Activated CD4-positive, alpha-beta T cell treated with anti-CD3 and anti-CD28 coated beads, Interleukin-2, amount 50 U/mL, for 16 hours (primary cell): ENCODE data around the gene NSG2.
"Not testable (repeated sequence)": the region's sequence is repeated elsewhere in the genome, so short reads cannot be mapped to it uniquely, and the experiment has no call there.

ENCODE experiments used
- DNase-seq: peaks from one replicate; pipeline ENCODE4 v3.0.0-alpha.2; 2020

NSG2 gene

DNA sequence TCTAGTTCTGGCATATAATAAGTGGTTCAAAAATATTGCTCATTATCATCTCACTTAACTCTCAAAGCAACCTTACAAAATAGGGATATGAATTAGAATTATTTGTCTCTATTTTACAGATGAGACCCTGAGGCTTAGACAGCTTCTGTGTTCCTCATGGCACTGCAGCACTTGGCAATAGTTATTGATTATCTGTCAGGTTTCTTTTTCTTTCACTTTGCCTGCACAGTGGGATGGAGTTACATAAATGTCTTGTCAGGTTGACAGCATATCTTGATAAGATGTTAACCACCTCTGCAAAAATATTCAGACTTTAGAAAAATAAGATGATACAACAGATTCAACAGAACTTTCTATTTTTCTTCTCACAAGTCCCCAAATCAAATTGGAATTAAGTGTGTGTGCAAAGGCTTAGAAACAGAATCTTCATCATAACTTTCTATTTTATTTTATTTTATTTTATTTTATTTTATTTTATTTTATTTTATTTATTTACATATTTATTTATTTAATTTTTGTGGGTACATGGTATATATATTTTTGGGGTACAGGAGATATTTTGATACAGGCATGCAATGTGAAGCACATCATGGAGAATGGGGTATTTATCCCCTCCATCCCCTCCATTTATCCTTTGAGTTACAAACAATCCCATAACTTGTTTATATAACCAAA is 17.7 kb downstream of the NSG2 start:
- no peak for DNase-seq

DNA sequence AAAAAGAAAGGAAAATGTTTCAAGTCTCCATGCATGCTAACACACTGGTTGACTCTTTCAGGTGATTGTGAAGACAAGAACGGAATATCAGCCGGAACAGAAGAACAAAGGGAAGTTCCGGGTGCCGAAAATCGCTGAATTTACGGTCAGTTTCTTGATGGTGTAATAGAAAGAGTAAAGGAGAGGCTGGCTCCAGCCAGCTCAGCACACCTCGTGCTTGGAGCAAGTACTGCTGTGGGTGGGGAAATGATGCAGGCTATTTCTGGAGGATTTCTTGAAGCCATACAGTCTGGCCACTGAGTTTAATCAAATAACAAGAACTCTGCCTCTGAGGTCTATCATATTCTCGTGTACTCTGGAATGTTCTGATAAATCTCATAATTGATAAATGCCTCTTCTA is 18.7 kb downstream of the NSG2 start:
- no peak for DNase-seq

GRCh38 chr5:174065528-174066197 is 20.2 kb downstream of the NSG2 start:
- no peak for DNase-seq

DNA sequence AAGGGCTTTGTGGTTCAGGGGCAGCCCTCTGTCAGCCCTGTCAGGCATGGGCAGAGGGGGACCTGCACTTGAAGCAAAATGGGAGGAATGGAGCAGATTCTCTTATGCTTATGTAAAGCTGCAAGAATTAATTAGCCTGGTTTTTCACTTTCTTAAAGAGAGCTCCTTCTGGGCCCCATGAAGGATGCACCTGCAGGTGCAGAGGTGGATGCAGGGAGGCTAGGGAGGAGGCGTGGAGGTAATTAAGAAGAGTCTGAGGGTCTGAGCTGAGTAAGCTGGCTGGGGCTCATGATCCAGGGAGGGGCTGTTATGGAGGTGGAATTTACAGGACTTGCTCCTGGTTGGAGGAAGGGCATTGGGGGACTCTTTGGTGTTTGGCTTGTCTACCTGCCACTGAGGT is 22.0 kb downstream of the NSG2 start:
- DNase-seq, result no peak

DNA sequence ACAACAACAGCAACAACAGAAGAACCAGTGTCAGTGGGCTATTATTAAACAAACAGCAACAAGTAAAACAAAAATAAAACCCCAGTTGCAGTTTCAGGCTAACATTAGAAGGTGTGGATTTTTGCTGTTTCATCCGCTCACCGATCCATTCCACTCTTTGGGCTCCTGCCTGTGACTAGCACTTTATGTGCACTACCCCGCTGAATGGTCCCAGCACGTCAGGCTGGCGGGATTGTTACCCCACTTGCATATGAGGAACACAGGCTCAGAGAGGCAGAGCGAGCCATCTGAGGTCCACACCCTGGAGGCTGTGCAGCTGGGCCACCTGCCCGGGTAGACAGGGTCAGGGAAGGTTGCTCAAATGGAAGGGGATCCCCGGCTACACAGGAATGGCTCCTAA is 26.0 kb downstream of the NSG2 start:
- no peak for DNase-seq

DNA sequence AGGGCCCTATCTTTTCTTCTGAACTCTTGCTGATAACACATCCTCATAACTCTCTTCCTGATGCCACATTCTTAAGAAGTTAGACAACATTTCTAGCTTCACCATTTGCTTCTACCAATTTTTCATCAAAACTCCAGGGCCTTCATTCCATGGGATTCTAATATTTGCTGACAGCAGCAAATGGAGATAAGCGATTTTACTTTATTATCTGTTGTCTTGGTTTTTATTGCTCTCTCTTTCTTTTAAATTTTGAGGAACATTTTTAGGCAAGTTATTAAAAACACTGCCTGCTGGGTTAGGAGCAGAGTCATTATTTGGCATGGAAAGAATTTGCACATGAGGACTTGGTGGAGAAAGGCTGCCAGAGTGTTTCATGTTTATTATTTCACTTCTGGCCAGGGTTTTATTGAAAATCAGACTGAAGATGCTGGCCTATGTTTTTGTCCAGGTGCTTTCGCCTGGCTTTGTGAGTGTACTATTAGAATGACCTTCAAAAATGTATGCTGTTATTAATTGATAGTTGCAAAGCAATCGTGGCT is 27.7 kb downstream of the NSG2 start:
- no peak for DNase-seq

DNA sequence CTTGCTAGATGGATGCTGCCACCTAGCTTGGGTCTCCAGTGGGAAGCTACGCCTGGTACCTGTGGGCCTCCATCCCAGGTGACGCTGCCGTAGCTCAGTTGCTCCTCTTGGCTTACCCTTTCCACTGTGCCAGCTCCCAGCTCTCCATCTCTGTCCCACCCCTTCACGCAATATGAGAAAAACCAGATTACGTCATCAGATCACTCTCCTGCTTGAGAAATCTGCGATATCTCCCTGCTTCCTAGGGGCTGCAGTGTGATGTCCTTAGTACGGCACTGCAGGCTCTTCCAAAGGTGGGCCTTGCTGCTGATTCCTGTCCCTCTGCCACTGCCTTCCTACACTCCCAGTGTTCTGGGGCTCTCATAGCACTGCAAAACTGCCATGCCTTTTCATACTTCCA is 28.9 kb downstream of the NSG2 start:
- no peak for DNase-seq

- no peak for DNase-seq
Observed at GRCh38 chr5:174078416-174078815, 32.9 kb downstream of the NSG2 start.

DNA sequence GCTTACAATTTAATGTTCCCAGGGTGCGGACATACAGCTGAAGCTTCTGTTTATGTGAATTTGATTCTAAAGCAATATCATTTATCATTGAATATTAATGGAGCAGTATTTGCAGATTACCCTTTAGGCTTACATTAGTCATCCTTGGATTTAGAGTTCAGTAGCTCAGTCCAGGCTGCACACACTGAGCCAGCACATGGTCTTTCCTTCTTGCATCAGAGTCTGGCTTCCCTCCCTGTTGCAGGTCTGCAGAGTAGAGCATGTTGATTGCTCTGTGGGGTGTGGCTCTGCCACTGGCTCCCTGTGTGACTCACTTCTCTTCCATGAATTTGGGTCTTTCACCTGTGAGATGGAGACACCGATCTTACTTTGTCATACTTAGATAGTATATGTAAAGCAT is 36.8 kb downstream of the NSG2 start:
- DNase-seq, result no peak

DNA sequence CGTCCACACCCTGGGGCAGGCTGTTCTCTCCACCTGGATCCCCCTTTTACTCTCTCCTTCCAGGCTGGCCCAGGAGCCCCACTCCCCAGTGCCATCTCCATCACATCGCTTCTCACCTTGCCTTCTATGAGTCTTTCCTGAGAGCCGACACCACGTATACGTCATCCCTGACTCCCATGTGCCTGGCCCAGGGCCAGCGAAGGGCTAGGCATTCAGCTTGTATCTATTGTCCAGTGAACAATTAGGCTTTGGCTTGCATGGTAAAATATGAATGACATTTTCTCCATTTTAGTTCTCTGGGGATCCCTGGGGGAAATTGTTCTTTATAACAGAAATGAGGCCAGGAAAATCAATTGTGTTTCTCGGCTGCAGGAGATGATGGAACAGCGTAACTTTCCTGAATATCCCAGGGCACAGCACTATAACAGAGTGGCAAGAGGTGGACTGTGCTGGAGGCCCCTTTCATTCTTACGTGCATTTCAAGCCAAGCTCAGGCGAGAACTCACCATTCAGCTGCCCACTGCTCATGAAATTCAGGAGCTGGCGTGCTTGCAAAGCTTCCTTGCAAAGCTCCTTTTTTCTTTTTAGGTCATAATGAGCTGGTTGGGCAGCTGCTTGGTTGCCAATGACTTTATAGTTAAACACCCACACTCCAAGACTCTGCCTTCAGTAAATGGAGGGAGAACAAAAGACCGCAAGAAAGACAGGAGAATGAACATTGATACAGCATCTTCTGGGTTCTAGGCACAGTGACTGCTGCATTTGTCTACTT is 37.7 kb downstream of the NSG2 start:
- DNase-seq, result no peak

- no peak for DNase-seq
Observed at GRCh38 chr5:174084691-174085154, 39.2 kb downstream of the NSG2 start.

- DNase-seq, result no peak
Observed at GRCh38 chr5:174086751-174087150, 41.2 kb downstream of the NSG2 start.

GRCh38 chr5:174087783-174088182 is 42.3 kb downstream of the NSG2 start:
- no peak for DNase-seq

- no peak for DNase-seq
Observed at GRCh38 chr5:174090129-174090528, 44.6 kb downstream of the NSG2 start.

- no peak for DNase-seq
Observed at GRCh38 chr5:174093123-174093522, 47.6 kb downstream of the NSG2 start.

DNA sequence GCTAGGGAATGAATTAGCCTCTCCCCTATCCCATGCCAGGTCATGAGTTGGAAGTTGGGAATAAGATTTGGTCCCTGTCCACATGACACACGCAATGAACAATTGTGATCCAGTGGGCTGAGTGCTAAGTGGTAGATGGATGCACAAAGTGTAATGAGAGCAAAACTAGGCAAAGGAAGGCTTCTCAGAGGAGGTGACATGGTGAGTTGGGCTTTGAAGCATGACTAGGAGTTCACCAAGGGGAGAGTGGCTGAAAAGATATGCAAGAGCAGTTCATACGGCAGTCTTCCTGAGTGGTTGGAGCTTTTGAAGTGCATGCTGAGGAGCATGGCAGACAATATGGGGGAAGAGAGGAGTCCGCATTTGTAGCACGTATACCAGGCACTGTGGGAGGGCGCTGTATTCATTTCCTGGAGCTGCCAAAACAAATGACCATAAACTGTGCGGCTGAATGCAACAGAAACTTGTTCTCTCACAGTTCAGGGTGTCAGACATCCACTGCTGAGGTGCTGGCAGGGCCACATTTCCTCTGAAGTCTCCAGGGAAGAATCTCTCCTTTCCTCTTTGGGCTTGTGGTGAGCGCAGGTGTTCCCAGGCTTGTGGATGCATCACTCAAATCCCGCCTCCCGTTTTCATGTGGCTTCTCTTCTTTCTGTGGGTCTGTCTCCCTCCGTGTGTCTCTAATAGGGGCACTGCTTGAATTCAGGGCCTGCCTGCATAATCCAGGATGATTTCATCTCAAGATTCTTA is 49.5 kb downstream of the NSG2 start:
- DNase-seq, result no peak

- no peak for DNase-seq
Observed at GRCh38 chr5:174096619-174097018, 51.1 kb downstream of the NSG2 start.

GRCh38 chr5:174097486-174098185 is 52.1 kb downstream of the NSG2 start:
- DNase-seq, result no peak

GRCh38 chr5:174098694-174099093 is 53.2 kb downstream of the NSG2 start:
- no peak for DNase-seq

DNA sequence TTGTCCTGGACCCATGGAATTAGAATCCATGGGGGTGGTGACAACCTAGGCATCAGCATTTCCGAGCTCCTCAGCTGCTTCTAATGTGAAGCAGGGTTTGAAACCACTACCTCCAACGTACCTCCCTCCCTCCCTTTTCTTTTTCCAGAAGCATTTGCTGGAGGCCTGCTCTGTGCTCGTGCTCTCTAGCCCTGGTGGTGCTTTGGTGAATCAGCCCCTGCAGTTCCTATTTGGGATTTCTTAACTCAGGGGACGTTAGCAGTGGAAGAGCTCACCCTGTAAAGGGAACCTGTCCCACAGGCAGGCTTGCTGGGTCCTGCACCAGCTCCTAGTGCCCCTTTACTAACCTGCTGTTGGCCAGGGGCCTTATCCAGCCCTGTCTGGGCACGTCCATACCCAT is 55.0 kb downstream of the NSG2 start:
- no peak for DNase-seq

- no peak for DNase-seq
Observed at GRCh38 chr5:174101195-174101730, 55.8 kb downstream of the NSG2 start.

- DNase-seq, result not testable (repeated sequence)
Observed at GRCh38 chr5:174102574-174102973, 57.1 kb downstream of the NSG2 start.
